Activated CD4-positive, alpha-beta T cell treated with anti-CD3 and anti-CD28 coated beads for 1 hour (primary cell): ENCODE data around the gene DEPDC5.

ENCODE experiments used
- DNase-seq: peaks from one replicate; pipeline ENCODE4 v3.0.0-alpha.2; 2020

The DEPDC5 gene

DNA sequence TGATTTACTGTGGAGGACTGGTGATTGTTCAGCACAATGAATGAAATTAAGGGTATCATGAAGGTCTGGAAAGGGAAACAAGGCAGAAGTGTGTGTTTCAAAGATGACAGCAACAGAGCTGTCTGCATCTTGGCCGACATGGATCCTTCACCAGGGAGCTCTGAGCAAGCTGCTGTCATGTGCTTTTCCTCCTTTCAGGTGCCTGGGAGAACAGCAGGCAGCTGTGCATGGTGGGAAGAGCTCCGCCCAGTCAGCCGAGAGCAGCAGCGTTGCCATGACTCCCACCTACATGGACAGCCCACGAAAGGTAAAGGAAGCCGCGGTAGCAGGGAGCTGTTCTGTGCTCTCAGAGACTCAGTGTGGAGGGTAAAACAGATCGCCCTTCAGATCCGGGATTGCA is 103.4 kb downstream of the DEPDC5 start:
- no peak for DNase-seq

DNA sequence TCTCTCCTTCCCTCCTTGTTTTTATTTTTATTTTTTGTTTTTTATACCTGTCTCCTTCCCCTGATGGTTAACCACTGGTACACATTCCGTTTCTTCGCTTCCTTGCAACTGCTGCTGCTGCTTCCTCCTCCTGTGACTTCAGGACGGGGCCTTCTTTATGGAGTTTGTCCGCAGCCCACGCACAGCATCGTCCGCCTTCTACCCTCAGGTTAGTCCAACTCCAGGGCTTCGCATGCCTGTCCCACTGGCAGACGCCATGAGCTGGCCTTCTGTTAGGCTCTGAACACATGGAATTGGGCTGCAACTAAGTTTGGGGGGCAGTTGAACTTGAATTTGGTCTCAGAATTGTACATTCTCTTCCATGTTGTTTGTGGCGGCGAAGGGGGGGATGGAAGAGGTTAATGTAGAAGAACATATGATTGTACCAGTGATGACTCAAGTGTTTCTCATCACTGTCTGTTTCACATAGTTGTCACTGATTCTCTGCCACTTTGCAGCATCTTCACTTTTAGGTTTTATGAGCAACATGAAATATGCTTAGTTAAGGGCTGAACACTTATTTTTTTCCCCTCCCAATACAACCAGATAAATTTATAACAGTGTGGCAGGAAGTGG is 107.5 kb downstream of the DEPDC5 start:
- no peak for DNase-seq

DNA sequence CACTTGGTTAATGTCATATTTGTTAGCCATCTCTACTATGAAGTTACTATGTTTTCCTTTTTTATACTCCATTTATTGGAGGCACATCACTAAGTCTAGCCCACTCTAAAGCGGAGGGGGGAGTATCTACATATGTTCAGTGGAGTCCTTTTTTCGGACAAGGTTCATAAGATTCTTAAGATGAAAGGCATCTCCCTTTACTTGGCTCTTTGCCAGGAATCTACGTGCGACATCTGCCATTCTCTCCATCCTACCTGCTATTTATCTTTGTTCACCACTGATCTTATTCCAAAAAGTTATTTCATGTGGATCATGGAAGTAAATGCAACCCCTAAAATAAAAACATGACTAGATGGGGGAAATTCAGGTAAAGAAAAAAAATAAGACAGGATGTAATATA is 113.1 kb downstream of the DEPDC5 start:
- no peak for DNase-seq

DNA sequence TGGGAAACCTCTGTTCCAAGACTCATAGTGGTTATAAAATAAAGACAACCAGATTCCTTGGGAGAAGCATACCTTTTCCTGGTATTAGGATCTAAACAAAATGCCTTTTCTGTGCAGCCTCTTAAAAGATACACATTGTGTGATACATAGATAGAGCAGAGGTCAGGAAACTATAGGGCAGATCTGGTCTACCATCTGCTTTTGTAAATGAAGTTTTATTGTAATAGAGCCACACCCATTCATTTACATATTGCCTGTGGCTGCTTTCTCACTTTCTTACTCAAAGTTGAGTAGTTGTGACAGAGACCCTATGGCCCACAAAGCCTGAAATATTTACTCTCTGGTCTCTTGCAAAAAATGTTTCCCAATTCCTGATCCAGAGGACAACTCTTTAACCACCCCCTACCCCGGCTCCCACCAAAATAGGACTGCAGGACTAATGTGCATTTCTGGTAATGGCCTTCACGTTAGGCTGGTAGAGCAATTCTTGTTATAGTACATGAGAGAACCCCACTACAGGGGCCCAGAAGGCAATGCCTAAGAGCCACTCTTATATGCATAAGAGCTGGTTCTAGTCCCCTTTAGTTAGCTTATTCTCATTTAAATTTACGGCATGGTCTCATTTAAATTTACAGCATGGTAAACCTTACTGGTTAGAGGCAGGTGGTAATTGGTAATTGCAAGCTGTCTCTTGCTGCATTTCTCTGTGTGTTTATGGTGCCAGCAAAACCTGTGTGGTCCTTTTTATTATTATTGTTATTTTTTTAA is 113.8 kb downstream of the DEPDC5 start:
- no peak for DNase-seq

DNA sequence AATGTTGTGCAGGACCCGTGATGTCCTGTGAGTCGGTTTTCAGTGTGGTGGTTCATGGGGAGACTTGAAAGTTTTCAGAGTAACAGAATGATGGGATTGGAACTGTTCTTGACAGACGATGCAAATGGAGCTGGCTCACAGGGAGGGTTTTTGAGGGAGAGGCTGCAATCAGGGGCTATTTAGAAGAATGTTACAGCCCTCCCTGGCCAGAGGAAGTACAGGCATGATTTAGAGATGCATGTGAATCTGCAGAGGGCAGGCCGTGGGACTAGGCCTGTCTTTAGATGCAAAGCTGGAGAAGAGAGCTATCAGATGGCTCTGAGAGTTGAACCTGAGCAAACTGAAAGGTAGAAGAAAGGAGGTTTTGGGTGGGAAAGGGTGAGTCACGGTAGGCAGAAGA is 115.9 kb downstream of the DEPDC5 start:
- DNase-seq: no peak

DNA sequence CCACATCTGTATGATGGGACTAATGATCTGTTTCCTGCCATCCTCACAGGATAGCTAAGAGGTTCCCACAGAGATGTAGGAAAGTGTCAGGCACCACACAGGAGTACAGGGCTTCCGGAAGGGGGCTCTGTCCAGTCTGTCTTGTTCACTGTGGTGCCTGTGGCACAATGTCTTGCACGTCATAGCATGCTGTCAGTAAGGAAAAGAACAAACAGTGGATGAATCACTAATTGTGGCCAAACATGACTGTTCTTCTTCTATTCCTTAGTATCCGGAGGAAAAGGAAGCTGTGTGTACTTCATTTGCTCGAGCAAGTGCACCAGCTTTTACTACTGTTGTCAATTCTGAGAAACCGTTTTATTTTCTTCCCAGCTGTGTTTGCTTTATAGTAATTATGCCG is 117.1 kb downstream of the DEPDC5 start:
- no peak for DNase-seq

DNA sequence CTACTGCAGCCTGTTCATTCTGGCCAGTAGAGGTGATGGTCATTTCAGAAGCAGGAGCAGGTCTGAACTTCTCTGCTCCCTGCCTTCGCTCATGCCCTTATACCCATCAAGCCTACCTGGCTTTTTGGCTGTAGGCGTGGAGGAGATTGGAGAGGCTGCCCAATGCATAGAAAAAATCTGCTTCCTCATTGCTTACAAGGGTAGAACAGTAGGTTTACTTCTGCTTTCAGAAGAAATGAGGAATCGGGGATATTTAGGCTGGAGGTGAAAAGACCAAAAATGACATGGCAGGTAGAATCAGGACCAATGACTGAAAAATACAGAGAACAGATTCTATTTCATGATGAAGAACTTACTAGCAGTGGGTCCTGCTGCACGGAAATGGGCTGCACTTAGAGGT is 117.7 kb downstream of the DEPDC5 start:
- DNase-seq: no peak

DNA sequence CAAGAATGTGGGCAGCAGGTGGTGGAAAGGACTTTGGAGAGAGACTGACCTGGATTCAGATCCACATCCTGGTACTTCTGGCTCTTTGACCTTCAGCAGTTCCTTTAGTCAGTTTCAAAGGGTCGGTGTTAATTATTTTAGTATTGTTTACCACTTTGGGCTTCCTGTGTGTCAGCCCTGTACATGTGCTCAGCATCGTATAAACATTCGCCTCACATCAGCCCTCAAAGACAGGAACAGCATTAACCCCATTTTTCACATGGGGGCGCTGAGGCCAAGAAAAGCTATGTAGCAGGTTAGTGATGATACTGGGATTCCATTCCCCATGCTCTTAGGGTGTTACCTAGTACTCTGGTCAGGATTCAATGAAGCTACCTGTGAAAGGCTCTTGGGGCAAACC is 118.4 kb downstream of the DEPDC5 start:
- no peak for DNase-seq

DNA sequence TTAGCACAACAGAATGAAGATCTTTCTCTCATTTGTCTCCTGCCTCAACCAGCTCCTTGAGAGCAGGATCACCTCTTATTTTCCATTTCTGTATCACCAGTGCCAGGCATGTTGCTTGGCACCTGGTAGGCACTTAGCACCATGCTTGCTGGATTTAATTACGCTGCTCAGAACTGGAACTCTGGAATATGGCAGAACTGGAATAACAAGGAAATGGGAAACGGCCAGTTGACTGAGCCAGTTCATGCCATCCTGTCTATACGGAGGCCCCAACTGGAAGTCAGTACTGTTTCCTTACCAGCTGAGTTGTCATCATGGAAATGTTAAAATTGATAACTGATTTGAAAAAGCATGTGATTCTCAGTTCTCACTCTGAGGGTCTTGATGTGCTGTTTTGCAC is 121.0 kb downstream of the DEPDC5 start:
- DNase-seq: no peak

DNA sequence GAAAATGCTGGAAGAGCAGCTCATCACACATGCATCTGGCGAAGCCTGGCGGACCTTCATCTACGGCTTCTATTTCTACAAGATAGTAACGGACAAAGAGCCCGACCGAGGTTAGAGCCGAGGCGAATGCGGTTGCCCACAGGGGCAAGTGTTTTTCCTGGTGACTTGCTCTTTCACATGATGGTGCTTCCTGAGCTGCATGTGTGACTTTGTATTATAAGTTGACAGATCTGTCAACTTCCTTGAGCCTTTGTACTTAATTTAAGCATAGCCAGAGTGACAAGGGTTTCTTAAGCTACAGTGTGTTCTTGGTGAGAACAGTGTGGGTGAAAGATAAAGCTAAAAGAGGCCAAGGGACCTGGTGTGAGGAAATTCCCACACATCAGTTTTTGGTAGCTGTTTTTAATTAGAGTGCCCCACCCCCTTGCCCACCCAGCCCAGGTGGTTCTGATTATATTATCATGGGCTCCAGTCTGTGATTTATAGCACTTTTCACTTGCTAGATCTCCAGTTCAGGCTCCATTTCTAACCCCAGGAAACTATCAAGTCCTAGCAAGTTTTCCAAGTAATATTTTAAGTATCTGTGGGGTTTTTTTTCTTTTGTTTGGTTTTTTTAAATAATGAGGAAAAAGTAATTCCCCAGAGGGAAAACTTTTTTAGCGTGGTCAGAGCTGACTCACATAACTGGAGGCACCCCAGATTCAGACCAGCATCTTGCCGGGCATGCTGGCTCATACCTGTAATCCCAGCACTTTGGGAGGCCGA is 122.5 kb downstream of the DEPDC5 start:
- DNase-seq: no peak

DNA sequence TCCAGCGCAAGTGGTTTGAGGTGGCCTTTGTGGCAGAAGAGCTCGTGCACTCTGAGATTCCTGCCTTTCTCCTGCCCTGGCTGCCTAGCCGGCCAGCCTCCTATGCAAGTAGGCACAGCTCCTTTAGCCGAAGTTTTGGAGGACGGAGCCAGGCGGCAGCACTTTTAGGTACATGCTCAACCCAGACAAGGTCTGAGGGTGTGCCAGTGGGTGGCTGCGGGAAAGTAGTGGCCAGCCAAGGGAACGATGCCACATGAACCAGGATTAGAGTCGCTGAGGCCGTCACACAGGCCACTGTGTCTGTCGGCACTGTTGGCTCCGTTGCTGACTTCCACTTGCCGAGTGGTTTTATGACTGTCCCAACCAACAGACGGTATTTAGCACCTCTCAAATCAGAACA is 125.8 kb downstream of the DEPDC5 start:
- DNase-seq: no peak

DNA sequence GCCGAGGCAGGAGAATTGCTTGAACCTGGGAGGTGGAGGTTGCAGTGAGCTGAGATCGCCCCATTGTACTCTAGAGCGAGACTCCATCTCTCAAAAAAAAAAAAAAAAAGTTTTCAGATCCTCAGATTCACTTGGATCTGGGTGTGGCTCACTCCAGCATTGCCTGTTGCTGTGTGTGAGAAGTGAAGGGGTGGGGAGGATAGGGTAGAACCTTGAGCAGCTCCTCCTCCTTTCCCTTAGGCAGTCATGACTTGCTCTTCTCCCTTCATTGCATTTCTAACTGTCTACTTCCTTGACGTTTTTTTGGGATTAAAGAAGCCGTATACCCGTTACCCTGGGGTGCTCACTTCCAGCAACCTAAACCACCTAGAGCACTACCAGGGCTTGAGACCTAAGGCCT is 127.4 kb downstream of the DEPDC5 start:
- no peak for DNase-seq

DNA sequence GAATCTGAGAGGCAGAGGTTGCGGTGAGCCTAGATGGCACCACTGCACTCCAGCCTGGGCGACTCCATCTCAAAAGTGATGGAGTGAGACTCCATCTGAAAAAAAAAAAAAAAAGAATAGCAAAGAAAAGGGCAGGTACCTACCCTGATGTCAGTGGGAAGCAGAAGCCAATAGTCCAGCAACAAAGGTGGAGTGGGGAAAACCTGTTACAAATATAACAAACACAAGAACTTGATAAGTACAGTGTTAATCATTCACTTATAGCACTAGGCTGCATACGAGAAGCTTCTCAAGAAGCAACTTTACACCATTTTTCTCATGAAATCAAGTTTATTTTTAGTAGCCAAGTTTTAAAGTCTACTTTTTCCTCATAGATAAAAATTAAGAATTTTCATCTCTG is 128.0 kb downstream of the DEPDC5 start:
- no peak for DNase-seq

DNA sequence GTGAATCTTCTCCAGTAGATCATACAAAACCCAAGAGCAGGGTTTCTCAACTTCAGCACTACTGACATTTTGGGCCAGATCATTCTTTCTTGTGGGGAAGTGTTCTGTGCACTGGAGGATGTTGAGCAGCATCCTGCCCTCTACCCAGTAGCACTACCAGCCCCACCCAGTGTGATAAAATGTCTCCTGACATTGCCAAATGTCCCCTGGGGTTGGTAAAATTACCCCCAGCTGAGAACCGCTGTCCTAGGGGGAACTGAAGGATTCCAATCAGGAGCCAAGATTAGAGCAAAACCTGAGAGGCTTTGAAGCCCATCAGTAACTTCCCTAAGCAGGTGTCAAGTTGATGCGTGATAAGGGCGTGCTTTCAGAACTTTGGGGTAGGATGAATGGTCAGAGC is 129.2 kb downstream of the DEPDC5 start:
- DNase-seq: no peak

DNA sequence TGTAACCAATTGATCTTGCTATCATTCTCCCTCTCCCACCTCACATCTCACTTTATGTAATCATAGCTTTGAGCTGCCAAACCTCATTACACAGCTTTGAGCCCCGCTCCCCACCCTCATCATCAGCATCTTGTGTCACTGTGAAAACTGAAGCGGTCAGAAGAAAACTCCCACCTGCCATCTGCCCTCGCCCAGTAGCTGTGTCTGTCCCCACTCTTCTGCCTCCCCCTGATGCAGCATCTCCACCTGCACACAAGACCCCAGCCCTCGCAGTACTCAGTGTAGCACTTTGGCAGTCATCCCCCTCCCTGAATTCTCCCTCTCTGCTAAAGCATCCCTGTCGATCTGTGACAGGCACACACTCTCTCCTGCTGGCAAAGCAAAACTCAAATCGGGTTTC is 130.2 kb downstream of the DEPDC5 start:
- DNase-seq: no peak

DNA sequence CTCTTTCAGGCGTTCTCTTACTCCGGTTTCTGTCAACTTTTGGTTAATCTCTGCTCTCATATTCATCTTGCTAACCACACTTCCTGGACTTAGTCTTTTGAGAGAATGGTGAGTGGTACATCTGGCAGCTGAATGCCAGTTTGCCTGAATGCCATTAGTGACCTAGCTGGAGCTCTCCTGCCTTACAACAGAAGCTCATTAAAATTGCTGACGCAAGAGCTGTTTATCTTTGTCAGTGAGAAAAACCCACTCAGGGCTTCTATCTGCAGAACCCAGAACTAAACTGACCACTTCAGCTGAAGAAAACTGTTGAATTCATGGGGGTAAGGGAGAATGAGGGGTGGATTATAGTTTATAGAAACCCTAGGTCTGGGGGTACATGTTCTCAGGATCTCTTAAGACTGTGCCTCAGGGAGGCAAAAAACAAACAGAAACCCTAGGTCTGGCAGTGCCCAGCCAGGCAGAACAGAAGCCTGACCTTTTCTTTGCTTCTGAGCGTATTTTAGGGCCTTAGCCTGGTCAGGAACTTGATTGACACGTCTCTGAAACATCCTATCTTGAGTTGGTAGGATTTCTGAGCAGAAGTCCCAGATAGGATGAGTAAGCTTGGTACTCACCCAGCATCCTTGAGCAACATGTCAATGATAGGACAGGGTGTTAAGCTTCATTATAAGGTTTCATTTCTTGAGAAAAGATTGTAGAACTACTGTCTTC is 137.7 kb downstream of the DEPDC5 start:
- DNase-seq: no peak

DNA sequence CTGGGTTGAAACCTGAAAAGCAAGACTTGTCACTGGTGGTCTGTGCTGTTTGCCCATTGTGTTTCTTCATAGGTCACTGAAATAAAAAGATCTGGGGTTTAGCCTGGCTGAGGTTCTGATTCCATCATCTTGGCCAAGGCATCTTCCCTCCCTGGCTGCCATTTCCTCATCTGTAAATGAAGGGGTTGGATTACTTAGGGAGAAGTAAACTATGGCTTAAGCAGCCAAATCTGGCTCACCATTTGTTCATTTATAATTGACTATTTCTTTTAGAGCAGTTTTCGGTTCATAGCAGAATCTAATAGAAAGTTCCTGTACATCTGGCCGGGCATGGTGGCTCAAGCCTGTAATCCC is 138.2 kb downstream of the DEPDC5 start:
- no peak for DNase-seq

DNA sequence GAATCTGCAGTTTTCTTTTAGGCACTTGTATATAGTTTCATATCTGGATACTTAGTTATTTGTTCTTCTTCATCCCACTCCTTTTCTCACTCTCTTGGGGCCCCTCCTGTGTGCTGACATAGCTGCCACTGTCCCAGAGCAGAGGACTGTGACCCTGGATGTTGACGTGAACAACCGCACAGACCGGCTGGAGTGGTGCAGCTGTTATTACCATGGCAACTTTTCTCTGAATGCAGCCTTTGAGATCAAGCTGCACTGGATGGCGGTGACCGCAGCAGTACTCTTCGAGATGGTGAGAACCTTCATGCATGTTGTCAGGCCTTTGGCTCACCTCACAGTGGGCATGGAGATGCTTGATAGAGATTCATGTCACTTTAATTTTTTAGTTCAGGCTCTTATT is 139.6 kb downstream of the DEPDC5 start:
- no peak for DNase-seq

DNA sequence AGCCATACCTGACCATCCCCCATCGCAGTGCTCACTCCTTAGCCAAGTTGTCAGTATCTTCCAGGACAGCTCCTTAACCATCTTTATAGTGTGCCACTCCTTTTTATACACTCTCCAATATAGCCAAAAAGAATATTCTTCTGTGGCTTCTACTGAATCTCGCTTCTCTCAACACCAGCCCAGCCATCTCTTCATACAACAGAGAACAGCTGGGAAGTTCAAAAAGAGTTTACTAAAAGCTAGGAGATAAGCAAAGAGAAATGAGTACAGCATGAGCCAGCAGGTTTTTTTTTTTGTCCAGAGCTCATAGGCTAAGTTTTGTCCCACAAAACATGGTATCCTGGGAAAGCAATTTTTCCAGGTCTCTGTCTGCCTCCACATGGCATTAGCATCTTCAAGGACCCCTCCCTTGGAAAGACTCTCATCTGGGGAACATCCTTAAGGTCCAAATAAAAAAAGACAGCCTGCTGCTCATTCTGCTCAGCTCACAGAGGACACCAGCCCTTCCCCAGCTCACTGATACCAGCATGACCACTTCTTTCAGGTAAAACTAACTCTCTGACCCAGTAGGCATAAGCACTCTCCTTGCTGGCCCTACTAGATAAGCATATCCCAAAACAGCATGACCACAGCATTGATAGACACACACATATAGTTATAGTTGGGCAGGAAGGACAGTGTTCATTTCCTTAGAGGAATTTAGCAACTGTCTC is 141.7 kb downstream of the DEPDC5 start:
- no peak for DNase-seq

DNA sequence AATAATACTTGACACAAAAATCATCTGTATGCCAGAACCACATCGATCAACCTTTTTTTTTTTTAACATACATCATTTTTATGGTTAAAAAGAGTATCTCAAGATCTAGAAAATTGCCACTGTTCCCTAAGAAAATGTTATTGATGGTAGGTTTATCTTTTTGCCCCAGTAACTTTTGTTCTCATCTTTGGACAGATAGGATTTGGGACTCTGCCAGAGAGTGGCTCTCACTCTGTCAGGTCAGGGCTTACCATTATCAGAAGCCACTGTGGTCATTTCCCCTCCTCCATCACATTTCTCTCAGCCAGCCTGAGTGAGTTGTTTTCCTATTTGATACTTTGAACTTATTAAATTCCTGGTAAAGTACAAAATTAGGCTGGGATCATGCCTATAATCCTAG is 142.7 kb downstream of the DEPDC5 start:
- DNase-seq: no peak

DNA sequence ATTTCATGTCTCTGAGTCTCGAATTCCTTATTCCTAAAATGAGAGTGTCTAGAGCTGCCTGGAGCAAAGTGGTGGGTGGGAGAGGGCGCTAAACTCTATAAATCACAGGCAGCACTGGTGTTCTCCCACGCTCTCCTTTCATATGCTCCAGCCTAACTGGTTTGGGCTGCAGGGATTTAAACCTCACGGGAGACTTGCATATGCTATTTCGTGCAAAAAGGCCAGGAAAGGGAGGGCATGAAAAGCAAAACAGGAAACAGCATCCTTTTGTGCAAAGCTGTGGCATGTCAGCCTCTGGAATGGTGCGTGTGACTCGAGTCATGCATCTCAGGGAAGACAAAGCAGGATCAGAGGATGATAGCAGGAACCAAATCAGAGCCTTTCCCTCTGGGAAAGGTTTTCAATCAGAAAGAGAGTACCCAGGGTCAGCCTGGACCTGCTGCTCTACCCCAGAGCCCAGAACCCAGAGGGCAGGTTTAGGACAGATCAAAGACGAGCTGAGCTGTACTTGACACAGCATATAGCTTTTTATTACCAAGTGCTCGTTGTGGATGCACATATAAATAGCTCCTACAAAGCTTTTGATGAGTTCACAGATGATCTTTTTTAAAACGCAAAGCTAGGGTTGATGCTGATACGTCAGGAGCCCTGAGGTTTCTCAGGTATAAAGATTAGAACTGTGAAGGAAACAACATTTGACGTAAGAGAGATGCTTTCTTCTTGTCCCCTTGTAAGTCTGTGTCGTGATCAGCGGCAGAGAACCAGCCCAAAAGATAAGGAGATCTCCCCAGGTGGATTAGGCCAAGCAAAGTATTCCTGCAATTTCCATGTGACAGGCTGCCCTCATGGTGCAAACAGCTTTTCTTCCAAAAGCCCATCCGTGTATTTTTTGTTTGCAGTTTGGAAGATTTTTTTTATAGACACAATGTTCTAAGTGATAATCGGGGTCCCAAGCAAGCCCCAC is 144.3 kb downstream of the DEPDC5 start:
- no peak for DNase-seq

DNA sequence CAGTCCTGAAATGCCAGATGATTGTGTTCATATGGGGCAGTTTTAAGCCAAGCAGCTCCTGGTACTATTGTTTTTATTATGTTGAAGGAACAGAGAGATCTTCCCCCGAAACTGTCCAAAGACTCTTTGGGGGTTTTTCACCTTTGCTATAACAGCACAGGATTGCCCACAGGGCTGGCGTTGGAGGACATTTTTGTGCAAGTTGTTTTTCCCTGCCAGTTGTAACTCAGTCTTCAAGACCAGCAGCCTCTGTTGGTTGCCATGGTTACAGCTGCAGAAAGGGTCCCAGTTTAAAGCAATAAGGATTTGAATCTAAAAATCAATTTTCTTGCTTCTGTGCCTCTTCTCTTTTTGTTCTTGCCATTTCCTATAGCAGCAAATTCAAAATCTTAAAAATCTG is 145.1 kb downstream of the DEPDC5 start:
- no peak for DNase-seq
